GM19035 (cell line): Measurements from ENCODE around the gene AK5.
A peak's percentile ranks its signal among the peaks of the same experiment; 100 is the strongest.

Source experiments
- ATAC-seq: cut with Tn5 transposase; IDR thresholded peaks from one replicate; pipeline ENCODE4 v1.9.1; 2021; ENCODE audit not compliant: unreplicated experiment

Gene AK5

GRCh38 chr1:77536813-77537212 lies 255.0 kb downstream of the AK5 start:
- ATAC-seq: no peak

DNA sequence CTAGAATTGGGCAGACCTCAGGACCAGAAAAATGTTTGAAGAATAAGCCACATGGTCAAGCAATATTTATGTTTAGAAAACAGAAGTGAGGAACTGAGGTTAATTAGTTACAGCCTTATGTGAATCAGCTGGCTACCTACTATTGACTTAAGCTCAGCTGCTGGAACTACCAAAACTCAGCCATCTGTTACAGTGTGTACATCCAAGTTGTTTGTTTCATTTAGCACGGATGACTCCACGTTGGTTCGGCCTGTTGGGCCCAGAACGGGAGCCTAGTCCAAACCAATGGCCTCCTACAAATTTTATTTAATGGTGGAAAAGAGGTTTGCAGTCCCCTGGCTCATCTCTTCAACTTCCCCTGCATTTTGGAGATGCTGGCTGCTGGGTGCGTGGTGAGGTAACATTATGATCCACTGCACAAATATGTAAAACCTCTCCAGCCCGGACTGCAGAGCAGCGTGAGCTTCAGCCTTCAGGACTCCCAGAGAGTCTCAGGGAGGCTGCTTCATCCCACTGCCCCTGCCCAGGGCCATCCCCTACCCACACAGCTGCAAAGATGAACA lies 257.2 kb downstream of the AK5 start:
- peak; percentile 52 for ATAC-seq

- ATAC-seq: no peak
These were observed 257.8 kb downstream of the AK5 start for GRCh38 chr1:77539519-77540142.

GRCh38 chr1:77540501-77541161 lies 258.8 kb downstream of the AK5 start:
- ATAC-seq: no peak

GRCh38 chr1:77541162-77541545 lies 259.3 kb downstream of the AK5 start:
- no peak for ATAC-seq

- ATAC-seq: no peak
These were observed 261.1 kb downstream of the AK5 start for GRCh38 chr1:77542813-77543420.

DNA sequence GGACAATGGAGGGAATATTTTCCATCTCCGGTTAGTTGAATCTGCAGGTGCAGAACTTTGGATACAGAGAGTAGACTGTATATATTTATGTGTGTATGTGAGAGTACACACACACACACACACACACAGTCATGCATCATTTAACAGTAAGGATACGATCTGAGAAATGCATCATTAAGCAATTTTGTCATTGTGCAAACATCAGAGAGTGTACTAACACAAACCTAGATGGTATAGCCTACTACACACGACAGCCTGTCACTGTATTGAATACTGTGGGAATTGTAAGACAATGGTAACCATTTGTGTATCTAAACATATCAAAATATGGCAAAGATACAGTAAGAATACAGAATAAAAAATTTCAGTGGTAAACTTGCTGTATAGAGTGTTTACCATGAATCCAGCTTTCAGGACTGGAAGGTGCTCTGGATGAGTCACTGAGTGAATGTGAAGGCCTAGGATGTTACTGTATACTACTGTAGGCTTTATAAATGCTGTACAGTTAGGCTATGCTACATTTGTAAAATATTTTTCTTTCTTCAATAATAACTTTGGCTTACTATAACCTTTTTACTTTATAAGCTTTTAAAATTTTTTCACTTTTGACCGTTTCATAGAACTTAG lies 262.1 kb downstream of the AK5 start:
- no peak for ATAC-seq

GRCh38 chr1:77544845-77545244 lies 263.0 kb downstream of the AK5 start:
- ATAC-seq: no peak

DNA sequence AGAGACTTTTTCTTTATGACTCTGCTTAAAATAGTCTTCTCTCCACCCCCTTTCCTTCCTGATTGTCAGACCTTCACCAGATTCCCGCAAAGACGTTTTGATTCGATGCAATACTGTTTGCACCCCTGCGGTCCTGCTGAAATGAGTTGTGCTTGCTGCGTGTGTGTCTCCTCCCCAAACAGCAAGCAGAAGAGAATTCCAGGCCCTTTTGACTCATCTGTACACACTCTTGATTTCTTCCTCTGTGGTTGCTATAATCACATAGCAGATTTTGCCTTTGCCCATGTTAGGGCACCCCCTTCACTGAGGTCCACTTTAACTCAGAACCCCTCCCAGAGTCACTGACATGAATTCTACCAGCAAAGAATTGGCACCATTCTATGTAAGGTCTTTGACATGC lies 264.2 kb downstream of the AK5 start:
- ATAC-seq: no peak

- ATAC-seq: no peak
These were observed 265.1 kb downstream of the AK5 start for GRCh38 chr1:77546890-77547289.

GRCh38 chr1:77548285-77548684 lies 266.5 kb downstream of the AK5 start:
- ATAC-seq: no peak

- no peak for ATAC-seq
These were observed 268.3 kb downstream of the AK5 start for GRCh38 chr1:77550135-77550534.

DNA sequence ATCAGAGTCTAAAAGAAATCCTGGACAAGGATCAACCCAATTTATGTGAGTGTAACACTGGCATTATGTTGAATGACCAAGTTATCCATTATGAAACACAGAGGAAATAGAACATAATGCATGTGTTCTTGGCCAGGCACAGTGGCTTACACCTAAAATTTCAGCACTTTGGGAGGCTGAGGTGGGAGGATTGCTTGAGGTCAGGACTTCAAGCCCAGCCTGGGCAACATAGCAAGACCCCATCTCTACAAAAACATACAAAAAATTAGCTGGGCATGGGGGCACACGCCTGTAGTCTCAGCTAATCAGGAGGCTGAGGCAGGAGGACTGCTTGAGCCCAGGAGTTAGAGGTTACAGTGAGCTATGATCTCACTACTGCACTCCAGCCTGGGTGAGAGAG lies 270.8 kb downstream of the AK5 start:
- ATAC-seq: no peak

GRCh38 chr1:77553568-77554291 lies 271.9 kb downstream of the AK5 start:
- no peak for ATAC-seq

DNA sequence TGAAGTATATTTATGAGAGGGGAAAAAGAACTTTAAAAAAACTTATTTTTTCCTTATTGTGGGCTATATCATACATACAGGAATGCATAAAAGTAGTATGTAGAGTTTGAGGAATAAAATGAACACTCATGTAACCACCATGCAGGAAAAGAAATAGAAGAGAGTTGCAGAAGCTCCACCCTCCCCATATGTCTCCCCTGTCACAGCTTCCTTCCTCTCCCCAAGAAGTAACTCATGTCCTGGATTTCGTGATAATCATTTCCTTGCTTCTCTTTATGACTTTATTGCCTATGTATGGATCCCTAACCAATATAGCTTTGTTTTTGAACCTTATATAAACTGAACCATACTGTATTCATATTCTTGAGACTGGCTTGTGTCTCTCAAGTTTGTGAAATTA lies 274.2 kb downstream of the AK5 start:
- no peak for ATAC-seq

- no peak for ATAC-seq
These were observed 275.2 kb downstream of the AK5 start for GRCh38 chr1:77557053-77557452.

GRCh38 chr1:77558591-77559164 lies 276.9 kb downstream of the AK5 start:
- ATAC-seq: no peak

- no peak for ATAC-seq
These were observed 278.9 kb downstream of the AK5 start for GRCh38 chr1:77560741-77561140.

DNA sequence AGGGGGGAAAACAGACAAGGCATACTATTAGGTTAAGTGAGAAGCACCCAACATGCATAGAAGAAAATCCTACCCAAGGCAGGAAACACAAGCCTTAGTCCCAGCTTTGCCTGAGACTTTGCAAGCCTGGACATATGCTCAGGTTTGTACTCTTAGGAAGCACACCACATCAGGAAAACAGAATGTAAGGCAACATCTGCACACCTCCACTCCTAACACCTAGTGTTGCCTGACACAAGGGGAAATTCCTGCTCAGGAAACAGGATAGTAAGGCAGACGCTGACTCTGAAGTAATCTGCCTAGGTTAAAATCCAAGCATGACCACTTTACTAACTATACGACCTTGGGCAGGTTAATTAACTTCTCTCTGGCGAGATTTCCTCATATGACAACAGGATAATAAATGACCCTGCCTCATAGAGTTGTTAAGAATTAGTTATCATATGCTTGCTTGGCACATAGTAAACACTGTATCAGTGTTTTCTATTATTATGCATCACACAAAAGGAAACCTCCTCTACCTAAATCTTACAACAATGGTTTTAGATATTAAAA lies 280.9 kb downstream of the AK5 start:
- ATAC-seq: no peak

DNA sequence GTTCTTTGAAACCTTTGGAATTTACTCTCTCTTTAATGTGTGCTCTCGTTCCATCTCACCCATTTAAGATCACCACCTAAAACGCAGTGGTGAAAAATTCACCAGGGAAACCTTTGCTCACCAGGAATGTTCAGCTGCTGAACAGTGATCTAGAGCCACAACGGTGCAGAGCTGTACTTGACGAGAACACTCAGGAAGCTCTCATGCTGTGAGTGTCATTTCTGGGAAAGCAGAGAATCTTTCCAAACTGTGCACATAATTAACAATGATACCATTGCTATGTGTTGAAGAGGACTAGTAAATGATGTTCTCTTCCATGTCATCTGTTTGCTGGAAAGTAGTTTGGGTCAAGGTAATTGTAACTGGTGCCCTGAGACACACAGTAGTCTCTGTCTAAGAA lies 283.5 kb downstream of the AK5 start:
- no peak for ATAC-seq

DNA sequence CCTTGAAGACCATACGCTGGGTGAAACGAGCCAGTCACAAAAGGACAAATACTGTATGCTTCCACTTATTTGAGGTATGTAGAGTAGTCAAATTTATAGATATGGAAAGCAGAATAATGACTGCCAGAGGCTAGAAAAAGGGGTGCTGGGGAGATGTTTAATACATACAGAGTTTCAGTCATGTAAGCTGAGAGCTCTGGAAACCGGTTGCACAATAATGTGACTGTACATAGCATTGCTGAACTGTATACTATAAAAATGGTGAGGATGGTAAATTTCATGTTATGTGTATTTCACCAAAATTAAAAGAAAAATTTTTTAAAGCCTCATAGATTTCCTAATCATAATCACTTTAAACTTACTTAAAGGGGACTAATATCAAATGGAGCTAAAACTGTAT lies 289.8 kb downstream of the AK5 start:
- no peak for ATAC-seq
